K562 (cell line): ENCODE data around the gene ALDOC. TPM values are rescaled to one million over a fixed set of nuclear protein-coding genes. Genes with fewer than 3 reads are reported as not detected.

Experiments
- ATF4 ChIP-seq: fragments of 450-650 bp; formaldehyde crosslinking; IDR thresholded peaks from 2 replicates; pipeline ENCODE4 v1.4.0; 2022; ENCODE audit warnings: mild to moderate bottlenecking, moderate library complexity
- BHLHE40 ChIP-seq: IDR thresholded peaks from 2 replicates; pipeline ENCODE4 v1.6.1; 2011; ENCODE audit warnings: low read length, improper control_type of control experiment
- CREB3 ChIP-seq: fragments of 450-650 bp; conservative IDR thresholded peaks from 2 replicates; pipeline ENCODE4 v1.6.1; 2016; ENCODE audit warnings: missing genetic modification characterization, low read depth, mild to moderate bottlenecking, missing compliant biosample characterization, moderate library complexity
- FOSL1 ChIP-seq: fragments of 200-800 bp; sonication (Bioruptor generic); conservative IDR thresholded peaks from 2 replicates; pipeline ENCODE4 v1.6.1; 2016; ENCODE audit warnings: missing genetic modification characterization, missing compliant biosample characterization
- FOXM1 ChIP-seq, 2 experiments: fragments of 450-650 bp in 1 of 2; sonication (generic) in 1 of 2; formaldehyde crosslinking in 1 of 2; IDR thresholded peaks; 2 replicates each; pipeline versions ENCODE4 v1.6.1 to v1.9.0; 2017 to 2022; ENCODE audit warnings: low read depth in 2 of 2, mild to moderate bottlenecking in 2 of 2, missing genetic modification reagents in 1 of 2, moderate library complexity in 1 of 2
- GTF2A2 ChIP-seq: IDR thresholded peaks from 2 replicates; pipeline ENCODE4 v1.6.1; 2016; ENCODE audit warnings: mild to moderate bottlenecking, missing genetic modification characterization, missing compliant biosample characterization
- HDAC1 ChIP-seq, 2 experiments: fragments of 450-650 bp; IDR thresholded peaks; 2 replicates each; pipeline ENCODE4 v1.6.1; 2016 to 2017; ENCODE audit warnings: inconsistent platforms in 1 of 2, mild to moderate bottlenecking in 1 of 2, moderate library complexity in 1 of 2
- HDAC6 ChIP-seq: IDR thresholded peaks from 2 replicates; pipeline ENCODE4 v1.6.1; 2012; ENCODE audit warnings: low read depth, mild to moderate bottlenecking, control low read depth, inconsistent platforms, low read length, moderate library complexity
- HNRNPH1 ChIP-seq: fragments of 200-400 bp; formaldehyde crosslinking; optimal IDR thresholded peaks from 2 replicates; pipeline ENCODE3; 2017; ENCODE audit warnings: low read depth, mild to moderate bottlenecking, low read length, moderate library complexity
- ILF3 ChIP-seq: fragments of 450-650 bp; IDR thresholded peaks from 2 replicates; pipeline ENCODE4 v1.6.1; 2018; ENCODE audit warnings: antibody characterized with exemption, mild to moderate bottlenecking, moderate library complexity, borderline replicate concordance
- LCOR ChIP-seq: sonication (generic); formaldehyde crosslinking; IDR thresholded peaks from 2 replicates; pipeline ENCODE4 v1.8.0; 2022; ENCODE audit warnings: mild to moderate bottlenecking, missing genetic modification reagents
- MEF2D ChIP-seq: conservative IDR thresholded peaks from 2 replicates; pipeline ENCODE4 v1.6.1; 2016; ENCODE audit warnings: low read depth, missing genetic modification characterization, missing compliant biosample characterization
- PCBP2 ChIP-seq: fragments of 200-400 bp; formaldehyde crosslinking; IDR thresholded peaks from 2 replicates; pipeline ENCODE4 v1.6.1; 2018; ENCODE audit warnings: low read length, low read depth, mild to moderate bottlenecking, moderate library complexity; ENCODE audit not compliant: poor library complexity, severe bottlenecking
- POLR2H ChIP-seq: IDR thresholded peaks from 2 replicates; pipeline ENCODE4 v1.6.1; 2016; ENCODE audit warnings: missing genetic modification characterization, low read depth, mild to moderate bottlenecking, control low read depth, missing compliant biosample characterization, moderate library complexity
- RAD21 ChIP-seq, 2 experiments: fragments of 250-450 bp in 1 of 2; fragments of 450-650 bp in 1 of 2; sonication (Bioruptor Pico) in 1 of 2; formaldehyde crosslinking in 1 of 2; IDR thresholded peaks in 1 of 2; conservative IDR thresholded peaks in 1 of 2; 2 replicates each; pipeline versions ENCODE4 v1.4.0 to v1.8.0; 2020 to 2022; ENCODE audit warnings: mild to moderate bottlenecking in 2 of 2, moderate library complexity in 1 of 2
- RERE ChIP-seq: sonication (generic); formaldehyde crosslinking; IDR thresholded peaks from 2 replicates; pipeline ENCODE4 v1.8.0; 2023; ENCODE audit warnings: missing genetic modification reagents, mild to moderate bottlenecking, borderline replicate concordance
- TSC22D4 ChIP-seq: fragments of 450-650 bp; IDR thresholded peaks from 2 replicates; pipeline ENCODE4 v1.6.1; 2016; ENCODE audit warnings: missing genetic modification characterization, missing biosample characterization, control low read depth
- YBX1 ChIP-seq: fragments of 450-650 bp; IDR thresholded peaks from 2 replicates; pipeline ENCODE4 v1.7.1; 2016; ENCODE audit warnings: mild to moderate bottlenecking
- ZNF3 ChIP-seq: fragments of 250-450 bp; sonication (Bioruptor Pico); IDR thresholded peaks from 2 replicates; pipeline ENCODE4 v1.5.0; 2021; ENCODE audit warnings: mild to moderate bottlenecking, moderate library complexity
- polyA plus RNA-seq, 8 experiments: library from polyadenylated mRNA; depleted of rRNA in 4 of 8; stranded (reverse) in 5 of 8; unstranded in 3 of 8; fragments of >200 nt; fragmentation: Nextera tagmentation in 2 of 8; fragmentation: Illumina TruSeq in 1 of 8; extraction: Ambion mirVana in 2 of 8; extraction: Trizol in 1 of 8; gene quantifications; 2 replicates each; pipeline versions ENCODE4 v1.2.1 to v1.2.3, GENCODE V29; 2011 to 2014; ENCODE audit warnings: inconsistent platforms in 1 of 8, missing spikeins in 1 of 8
- total RNA-seq, 7 experiments: library from RNA; depleted of rRNA in 6 of 7; stranded (reverse); fragments of >200 nt in 6 of 7; fragmentation: Illumina TruSeq in 2 of 7; extraction: Trizol in 2 of 7; gene quantifications; 2 replicates each; pipeline versions ENCODE4 v1.2.1 to v1.2.3, GENCODE V29; 2011 to 2021; ENCODE audit warnings: low replicate concordance in 1 of 7
- TF ChIP-seq, protein P1 (sequence below): fragments of 250-450 bp; sonication (Bioruptor Pico); IDR thresholded peaks from 2 replicates; pipeline ENCODE4 v1.8.0; 2021; ENCODE audit warnings: moderate library complexity, mild to moderate bottlenecking, inconsistent platforms

ALDOC gene
- total and polyA plus RNA-seq, 9 of the 15 experiments (the other 6 are each of a cell fraction or from before 2014, with no cell fraction given), result 43.2 to 263 (median 99.2) TPM

GRCh38 chr17:28571361-28572122 is 5.2 kb downstream of the ALDOC start, which contains the start of gene PIGS (continued):
- TF ChIP-seq RERE (CRISPR knock-in tag) (no peak), FOSL1 (tag) (no peak), YBX1 (no peak), ILF3 (no peak), CREB3 (tag) (no peak), ATF4 (CRISPR knock-in tag) (no peak), BHLHE40 (no peak), HDAC1 (IDR thresholded peaks at IDR 0.05) (0 out of 4 replicates have a peak, but pooled peaks of 1 of the 2 experiments have one; percentile 12), HNRNPH1 (no peak), PCBP2 (no peak), POLR2H (peak; percentile 23; the same call in 1 of the 2 replicates), FOXM1 (IDR thresholded peaks at IDR 0.05; ENCODE audit: low read depth) (no peak), FOXM1 (CRISPR knock-in tag; IDR thresholded peaks at IDR 0.05; ENCODE audit: low read depth) (no peak), LCOR (no peak), ZNF3 (CRISPR knock-in tag) (no peak), MEF2D (tag) (no peak), RAD21 (CRISPR knock-in tag; conservative IDR thresholded peaks at IDR 0.05 in 1 of 2, IDR thresholded peaks at IDR 0.05 in 1 of 2) (no peak), GTF2A2 (tag) (no peak), TSC22D4 (no peak), HDAC6 (no peak)
- TF ChIP-seq, protein P1, sequence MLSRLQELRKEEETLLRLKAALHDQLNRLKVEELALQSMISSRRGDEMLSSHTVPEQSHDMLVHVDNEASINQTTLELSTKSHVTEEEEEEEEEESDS, result no peak
